Measurements from ENCODE around the gene SERPINB4. TPM values are rescaled to one million over a fixed set of nuclear protein-coding genes. Genes with fewer than 3 reads are reported as not detected.

SERPINB4 gene
- total and polyA plus RNA-seq, 2 of the 8 experiments (the other 6 are each of a cell fraction or from before 2014, with no cell fraction given) = 0.32 to 0.36 TPM

GRCh38 chr18:63624863-63625262, 19.2 kb downstream of the SERPINB4 start:
- no peak overlapping the region for H2BK120ac ChIP-seq (replicated peaks; ENCODE audit: low read depth, low read length)
- H2AFZ ChIP-seq (ENCODE audit: low read length) = no peak overlapping the region
- no peak overlapping the region for H3K4me3 ChIP-seq (ENCODE audit: extremely low read depth in 1 of 4, insufficient read depth in 2 of 4, low read depth in 3 of 4, low read length in 4 of 4)
- H2BK5ac ChIP-seq (ENCODE audit: low read depth, low read length) = no peak overlapping the region
- no peak overlapping the region for H3K9ac ChIP-seq (replicated peaks in 1 of 4; ENCODE audit: extremely low read depth in 1 of 4, low read depth in 3 of 4, low read length in 3 of 4)
- no peaks in the 10 kb centered on the region for H4K20me1 ChIP-seq (replicated peaks in 1 of 2; ENCODE audit: control insufficient read depth in 1 of 2, insufficient read depth in 2 of 2, low read length in 2 of 2)
- H3K4ac ChIP-seq (replicated peaks; ENCODE audit: insufficient read length, low read depth, low read length) = no peak overlapping the region
- H3K9me3 ChIP-seq (ENCODE audit: insufficient read depth in 2 of 2, low read depth in 1 of 2, low read length in 1 of 2) = peaks cover 28 to 29% of the 10 kb centered on the region in 2 experiments
- TF ChIP-seq BRCA1 (IDR thresholded peaks at IDR 0.05; ENCODE audit: low read depth, low read length) (no peak), SUZ12 (IDR thresholded peaks at IDR 0.05; ENCODE audit: low read length) (no peak), CEBPB (IDR thresholded peaks at IDR 0.05; ENCODE audit: low read depth, low read length) (no peak), CTCF (IDR thresholded peaks at IDR 0.05; ENCODE audit: control extremely low read depth in 1 of 3, insufficient read depth in 1 of 3, low read depth in 1 of 3, low read length in 3 of 3) (no peak)
- POLR2A ChIA-PET (ENCODE audit: partially characterized antibody) = no interaction called here
- WGBS, 2 experiments (ENCODE audit: extremely low coverage in 1 of 2, insufficient coverage in 1 of 2, insufficient read length in 1 of 2, insufficient replicate concordance in 2 of 2, low coverage in 1 of 2, low lambda C conversion rate in 2 of 2, missing lambda C conversion rate in 1 of 2) = 92% methylated on average over 3 of the region's 3 CpGs; no CpG with 5 or more reads in 1 of the 2 experiments
- no peak overlapping the region for H3K4me2 ChIP-seq (ENCODE audit: insufficient read depth in 1 of 2, low read depth in 2 of 2, low read length in 2 of 2)
- no peaks in the 10 kb centered on the region for H3K36me3 ChIP-seq (ENCODE audit: control insufficient read depth in 2 of 4, insufficient read depth in 4 of 4, low read length in 3 of 4)
- CTCF ChIA-PET (ENCODE audit: partially characterized antibody) = no interaction called here
- no peak overlapping the region for H2BK20ac ChIP-seq (ENCODE audit: low read length)
- no peak overlapping the region for H3K14ac ChIP-seq (ENCODE audit: insufficient read length)
- no peak for FAIRE-seq
- no peak overlapping the region for H2BK15ac ChIP-seq (ENCODE audit: low read length)
- no peak overlapping the region for H3K23ac ChIP-seq (ENCODE audit: insufficient read length)
- peaks cover 0 to 2% (median 0%) of the 10 kb centered on the region in 4 experiments; a peak in 1 of 7 replicates for H3K4me1 ChIP-seq (replicated peaks in 1 of 4; ENCODE audit: control insufficient read depth in 3 of 4, insufficient read depth in 4 of 4, low read length in 3 of 4)
- no peak overlapping the region for H4K8ac ChIP-seq (ENCODE audit: extremely low read depth, insufficient read depth, low read length)
- H3K79me2 ChIP-seq (ENCODE audit: control insufficient read depth in 1 of 2, insufficient read depth in 2 of 2, low read length in 2 of 2) = no peaks in the 10 kb centered on the region
- no peaks in the 10 kb centered on the region; a peak in 1 of 7 replicates for H3K27me3 ChIP-seq (replicated peaks in 1 of 4; ENCODE audit: control insufficient read depth in 3 of 4, extremely low read depth in 1 of 4, insufficient read depth in 3 of 4, low read length in 3 of 4)
- H3K27ac ChIP-seq (ENCODE audit: low read depth, low read length) = no peak overlapping the region
- H2BK12ac ChIP-seq (ENCODE audit: low read depth, low read length) = no peak overlapping the region
- DNase-seq (ENCODE audit: low read depth in 1 of 2, low spot score in 2 of 2) = no peak
- no peak overlapping the region for H4K91ac ChIP-seq (replicated peaks; ENCODE audit: insufficient read length, low read length)
- H4K5ac ChIP-seq (ENCODE audit: insufficient read length, low read depth, low read length) = no peak overlapping the region
- no peak overlapping the region for H3K56ac ChIP-seq (replicated peaks; ENCODE audit: insufficient read length, low read depth, low read length)
- H3K79me1 ChIP-seq (ENCODE audit: low read depth, low read length) = no peaks in the 10 kb centered on the region
- no peak overlapping the region for H3K18ac ChIP-seq (ENCODE audit: extremely low read depth, low read length)
- no peak overlapping the region for H2AK5ac ChIP-seq (ENCODE audit: low read depth, low read length)
- H3K23me2 ChIP-seq (ENCODE audit: low read depth, low read length) = no peaks in the 10 kb centered on the region

Data from H1 (cell line).